HG03432 (cell line): ENCODE data around the gene LMBRD2.
"Not testable (repeated sequence)": the region's sequence is repeated elsewhere in the genome, so short reads cannot be mapped to it uniquely, and the experiment has no call there.

Experiments
- ATAC-seq: cut with Tn5 transposase; IDR thresholded peaks from one replicate; pipeline ENCODE4 v1.9.1; 2021; ENCODE audit warnings: mild to moderate bottlenecking, moderate library complexity; ENCODE audit not compliant: unreplicated experiment

LMBRD2 gene

GRCh38 chr5:36151434-36152323 lies at the start of gene LMBRD2, which contains the start of gene SKP2:
TSS of gene LMBRD2 (minus strand) at chr5:36151887. CDS start at chr5:36143349, 8,538 bp downstream.
TSS of gene SKP2 (plus strand) at chr5:36152111. CDS start at chr5:36152263, 152 bp downstream.
- peak; percentile 98 for ATAC-seq

DNA sequence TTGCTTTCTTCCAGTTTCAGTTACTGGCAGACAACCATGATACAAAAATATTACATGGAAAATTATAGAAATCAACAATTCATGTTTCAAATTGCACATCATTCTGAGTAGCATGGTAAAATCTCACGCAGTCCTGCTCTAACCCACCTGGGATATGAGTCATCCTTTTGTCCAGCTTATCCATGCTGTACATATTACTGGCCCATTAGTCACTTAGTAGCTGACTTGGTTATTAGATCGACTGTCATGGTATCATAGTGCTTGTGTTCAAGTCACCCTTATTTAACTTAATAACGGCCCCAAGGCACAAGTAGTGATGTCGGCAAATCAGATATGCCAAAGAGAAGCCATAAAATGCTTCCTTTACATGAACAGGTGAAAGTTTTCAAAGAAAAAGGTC lies 48.8 kb upstream of the LMBRD2 start:
- ATAC-seq, result no peak

DNA sequence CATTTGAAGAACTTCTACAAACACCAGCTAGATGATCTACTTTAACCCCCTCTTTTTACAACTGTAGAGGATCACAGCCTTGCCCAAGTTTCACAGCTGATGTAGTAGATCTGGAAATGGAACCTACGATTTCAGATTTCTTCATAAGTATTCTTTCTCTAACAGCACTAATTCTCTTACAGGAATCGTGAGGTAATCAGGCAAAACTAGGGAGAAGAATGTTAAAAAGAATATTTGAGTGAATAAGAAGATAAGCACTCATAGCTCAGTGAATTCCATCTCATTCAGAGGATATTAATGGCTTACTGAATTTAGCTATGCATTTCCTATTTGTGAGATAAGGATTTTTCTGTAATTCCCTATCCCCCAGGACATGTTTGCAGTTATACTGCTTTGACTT lies 47.9 kb upstream of the LMBRD2 start:
- no peak for ATAC-seq

- ATAC-seq, result not testable (repeated sequence)
Measured at GRCh38 chr5:36198783-36199182, 47.1 kb upstream of the LMBRD2 start.

DNA sequence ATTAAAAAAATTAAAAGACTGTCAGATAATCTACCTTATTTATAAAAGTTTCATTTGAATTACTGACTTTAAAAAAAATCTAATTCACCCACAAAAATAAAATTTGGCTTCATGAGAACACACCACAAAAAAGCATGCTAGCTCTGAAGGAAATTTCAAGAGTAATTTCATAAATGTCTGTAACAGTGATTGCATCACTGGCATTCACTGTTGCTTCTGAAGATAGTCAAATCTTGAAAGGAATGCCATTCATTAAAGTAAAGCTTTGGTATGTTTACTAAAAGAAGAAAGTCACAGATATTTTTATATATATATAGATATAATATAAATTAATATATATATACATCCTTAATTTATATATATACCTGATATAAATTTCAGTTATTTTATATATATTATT lies 46.6 kb upstream of the LMBRD2 start:
- no peak for ATAC-seq

GRCh38 chr5:36193746-36194145 lies 42.1 kb upstream of the LMBRD2 start:
- no peak for ATAC-seq

- ATAC-seq, result not testable (repeated sequence)
Measured at GRCh38 chr5:36184408-36184807, 32.7 kb upstream of the LMBRD2 start.

GRCh38 chr5:36181774-36182173 lies 30.1 kb upstream of the LMBRD2 start:
- no peak for ATAC-seq

DNA sequence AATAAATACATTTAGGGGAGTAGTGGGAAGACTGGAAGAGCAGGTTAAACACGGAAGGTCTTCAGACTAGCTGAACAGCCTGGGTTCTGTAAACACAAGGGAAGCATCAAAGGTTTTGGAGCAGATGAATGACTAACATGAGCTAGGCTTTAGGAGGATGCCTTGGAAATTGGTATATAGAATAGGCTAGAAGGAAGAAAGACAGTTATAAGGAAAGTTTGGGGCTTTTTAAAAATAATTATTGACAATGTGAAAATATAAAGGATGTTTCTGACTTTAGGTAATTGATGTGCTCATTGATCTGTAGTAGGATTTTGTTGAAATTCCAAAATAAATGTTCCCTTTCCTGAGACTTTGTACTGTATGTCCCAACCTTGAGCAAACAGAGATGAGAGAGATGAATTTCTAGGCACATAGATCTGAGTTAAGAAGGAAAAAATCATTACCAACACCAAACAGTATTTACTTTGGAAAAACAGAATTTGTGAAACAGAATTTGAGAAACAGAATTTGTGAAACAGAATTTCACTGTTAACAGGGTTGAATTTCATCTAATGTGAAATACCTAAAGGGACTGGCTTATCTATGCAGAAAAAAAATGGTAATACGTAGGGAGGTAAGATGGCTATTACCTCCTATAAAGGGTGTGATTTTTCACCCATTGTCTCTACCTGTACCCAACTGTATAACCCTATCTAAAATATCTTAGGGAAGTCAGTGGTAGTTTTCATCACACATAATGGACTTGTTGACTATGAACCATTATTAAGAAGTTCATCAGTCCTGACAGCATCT lies 29.1 kb upstream of the LMBRD2 start:
- ATAC-seq, result no peak

DNA sequence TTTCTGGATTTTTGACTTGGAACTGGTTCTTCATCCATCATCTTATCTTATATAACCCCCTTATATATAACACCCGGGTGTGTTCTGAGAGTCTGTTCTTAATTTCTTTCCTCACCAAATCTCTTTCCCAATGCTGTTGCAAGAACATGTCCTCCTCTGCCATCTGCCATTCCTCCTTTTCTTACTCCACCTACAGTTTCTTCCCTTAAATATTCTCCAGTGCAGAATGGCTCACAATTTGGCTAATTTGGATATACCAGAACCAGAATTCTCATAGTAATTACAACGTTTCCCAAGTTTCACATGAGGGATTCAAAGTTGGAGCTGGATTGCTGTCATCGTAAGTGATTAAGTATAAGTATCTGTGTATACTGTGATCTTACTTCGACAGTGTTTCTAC lies 28.3 kb upstream of the LMBRD2 start:
- ATAC-seq, result no peak

GRCh38 chr5:36178524-36178890 lies 26.8 kb upstream of the LMBRD2 start:
- no peak for ATAC-seq

DNA sequence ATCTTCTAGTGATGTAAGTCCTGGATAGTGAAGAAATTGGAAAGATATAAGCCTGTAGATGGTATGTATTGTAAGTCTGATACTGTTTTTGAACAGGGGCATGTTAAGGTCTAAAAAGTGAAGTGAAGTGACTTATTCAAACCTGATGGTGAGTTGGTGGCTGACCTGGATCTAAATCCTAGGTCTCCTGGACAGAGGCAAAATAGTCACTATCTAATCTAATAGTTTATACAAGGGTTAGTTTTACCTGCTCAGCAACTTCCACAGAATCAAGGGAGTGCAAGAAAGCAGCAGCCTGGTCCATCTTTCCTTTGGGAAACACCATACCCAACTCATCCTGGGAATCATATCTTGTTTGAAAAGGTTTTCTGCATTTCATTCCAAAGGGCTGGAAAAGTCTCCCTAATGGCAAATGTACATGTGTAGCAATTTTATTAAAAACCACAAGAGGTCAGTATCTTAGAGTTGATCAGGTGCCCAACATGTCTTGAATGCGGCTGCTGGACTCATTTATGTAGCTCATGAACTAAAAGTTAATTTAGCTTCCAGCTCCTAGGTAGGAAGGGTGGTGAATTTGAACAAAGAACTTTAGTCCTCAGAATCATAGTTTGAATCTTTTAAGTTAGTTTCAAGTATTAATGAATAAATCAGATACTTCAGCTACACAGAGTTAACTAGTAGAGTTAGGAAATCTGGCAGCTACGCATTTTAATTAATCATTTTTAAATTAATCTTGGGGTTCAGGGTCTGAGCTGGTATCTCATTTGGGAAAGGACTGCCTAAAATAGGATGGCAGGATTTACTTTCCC lies 26.2 kb upstream of the LMBRD2 start:
- ATAC-seq, result no peak

DNA sequence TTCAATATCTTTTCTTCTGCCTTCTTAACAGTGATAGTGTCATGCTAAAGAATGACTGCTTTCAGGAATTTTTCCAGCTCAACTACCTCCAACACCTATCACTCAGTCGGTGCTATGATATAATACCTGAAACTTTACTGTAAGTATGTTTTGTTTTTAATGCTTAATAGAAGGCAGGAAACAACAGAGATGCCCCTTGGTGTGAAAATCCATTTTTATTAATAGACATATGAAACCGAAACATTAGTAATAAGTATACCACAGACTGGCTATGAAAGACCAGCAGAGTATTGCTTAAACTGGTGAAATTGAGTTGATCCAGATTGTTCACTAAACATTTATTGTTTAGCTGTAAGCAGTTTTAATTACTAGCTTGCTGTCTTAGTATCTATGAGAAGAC lies 25.5 kb upstream of the LMBRD2 start:
- peak; percentile 98 for ATAC-seq

DNA sequence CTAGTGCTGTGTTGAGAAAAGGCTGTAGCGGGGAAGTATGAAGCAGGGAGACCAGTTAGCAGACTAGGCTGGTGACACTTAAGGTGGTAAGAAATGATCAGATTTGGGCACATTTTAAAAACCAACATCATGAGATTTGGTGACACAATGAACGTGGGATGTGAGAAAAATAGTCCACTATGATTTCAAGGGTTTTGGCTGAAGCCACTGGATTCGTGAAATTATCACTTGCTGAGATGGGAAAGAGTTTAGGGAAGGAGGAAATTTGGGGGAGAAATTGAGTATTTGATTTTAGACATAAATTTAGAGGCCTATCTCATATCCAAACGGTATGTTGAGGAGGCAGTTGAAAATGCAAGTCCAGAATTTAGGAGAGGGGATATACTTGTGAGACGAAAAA lies 23.4 kb upstream of the LMBRD2 start:
- no peak for ATAC-seq

DNA sequence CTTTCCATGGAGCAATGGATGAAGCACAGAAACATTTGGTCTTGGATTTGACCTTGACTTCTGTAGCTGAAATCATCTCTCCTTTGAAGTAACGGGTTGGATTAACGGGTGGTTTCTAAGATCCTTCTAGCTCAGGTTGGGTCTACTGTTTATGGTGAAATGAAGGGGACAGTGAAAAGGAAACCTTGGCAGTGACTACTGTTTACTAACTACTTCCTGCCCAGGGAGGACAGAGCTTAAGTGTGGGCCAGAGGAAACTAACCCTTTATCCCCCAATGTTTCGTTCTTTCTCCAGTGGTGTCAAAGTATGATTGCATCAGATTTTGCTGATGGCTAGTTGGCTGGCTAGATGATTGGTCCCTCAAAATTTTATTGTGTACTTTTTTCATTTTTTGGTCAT lies 22.4 kb upstream of the LMBRD2 start:
- ATAC-seq, result no peak

- ATAC-seq, result no peak
Measured at GRCh38 chr5:36173426-36173825, 21.7 kb upstream of the LMBRD2 start.

GRCh38 chr5:36172599-36172998 lies 20.9 kb upstream of the LMBRD2 start:
- ATAC-seq, result no peak

- ATAC-seq, result no peak
Measured at GRCh38 chr5:36170832-36171424, 19.2 kb upstream of the LMBRD2 start.

DNA sequence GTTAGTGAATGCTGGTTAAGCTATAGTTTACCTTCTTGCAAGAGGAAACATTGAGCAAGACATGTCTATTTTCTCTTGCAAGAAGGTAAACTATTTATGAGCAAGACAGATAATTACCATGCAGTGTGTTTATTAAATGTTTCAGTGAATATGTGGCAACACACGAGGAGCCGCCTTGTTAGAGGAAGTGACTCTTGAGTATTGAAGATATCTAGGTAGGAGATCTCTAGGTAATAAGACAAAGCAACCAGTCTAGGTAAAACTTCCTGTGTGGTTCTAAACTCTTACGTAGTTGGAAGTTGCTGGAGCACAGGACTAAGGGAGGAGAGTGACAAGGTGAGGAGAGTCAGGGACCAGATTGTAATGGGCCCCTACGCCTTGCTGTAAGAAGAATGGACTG lies 17.1 kb upstream of the LMBRD2 start:
- no peak for ATAC-seq

DNA sequence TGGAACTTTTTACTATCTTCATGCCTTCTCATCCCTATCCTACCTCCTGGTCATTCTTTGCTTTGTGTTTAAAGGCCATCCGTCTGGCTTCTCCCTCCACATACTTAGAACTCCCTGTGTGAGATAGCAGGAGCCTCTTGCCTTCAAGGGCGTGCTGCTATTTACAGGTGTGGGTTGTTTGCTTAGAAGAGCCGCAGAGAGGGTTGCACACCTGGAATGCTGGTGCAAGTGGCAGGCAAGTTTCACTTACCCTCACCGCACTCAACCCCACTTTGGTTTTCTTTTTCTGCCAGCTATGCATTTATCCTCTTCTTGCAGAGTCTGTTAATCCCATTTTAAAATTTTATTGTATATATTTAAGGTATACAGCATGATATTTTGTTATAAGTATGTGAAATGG lies 12.8 kb upstream of the LMBRD2 start:
- ATAC-seq, result no peak
